Tibial artery (tissue), 4 donors: ENCODE data around the gene MFRP.

Experiments used
- DNase-seq, 2 donors: peaks; one replicate each; pipeline ENCODE4 v3.0.0-alpha.2; 2019
- H3K27ac ChIP-seq, 2 donors: fragments of 200-600 bp; sonication (generic) in 1 of 2; 1 replicate in 1 of 2; 2 replicates in 1 of 2; pipeline ENCODE4 v1.5.1; 2018 to 2019; ENCODE audit warnings: mild to moderate bottlenecking in 1 of 2
- H3K27me3 ChIP-seq, 2 donors: fragments of 200-600 bp; sonication (generic) in 1 of 2; one replicate each; pipeline versions ENCODE4 v1.5.1 to v1.6.0; 2016 to 2019
- H3K36me3 ChIP-seq, 3 donors: fragments of 200-600 bp; sonication (generic) in 2 of 3; one replicate each; pipeline ENCODE4 v1.5.1; 2016 to 2019; ENCODE audit warnings: mild to moderate bottlenecking in 2 of 3
- H3K4me1 ChIP-seq, 4 donors: fragments of 200-600 bp; sonication (generic) in 2 of 4; 1 replicate in 3 of 4; 2 replicates in 1 of 4; pipeline ENCODE4 v1.5.1; 2016 to 2019
- H3K4me3 ChIP-seq, 2 donors: fragments of 200-600 bp; sonication (generic) in 1 of 2; 1 replicate in 1 of 2; 2 replicates in 1 of 2; pipeline ENCODE4 v1.5.1; 2018 to 2019; ENCODE audit warnings: mild to moderate bottlenecking in 2 of 2
- H3K9me3 ChIP-seq, 3 donors: fragments of 200-600 bp; sonication (generic) in 1 of 3; one replicate each; pipeline ENCODE4 v1.5.1; 2016 to 2019
- intact Hi-C: fragments of 100-400 bp; cut with DNase I; formaldehyde crosslinking; loops from one replicate; pipeline ENCODE4 v1.15.0; 2023; ENCODE audit warnings: low total_unique reads
- TF ChIP-seq, protein P1 (sequence below), 2 experiments: fragments of 200-600 bp in 1 of 2; fragments of 450-650 bp in 1 of 2; IDR thresholded peaks; one replicate each; pipeline ENCODE4 v1.5.1; 2017 to 2019; ENCODE audit warnings: antibody characterized with exemption in 2 of 2, mild to moderate bottlenecking in 1 of 2, moderate library complexity in 1 of 2

The MFRP gene

DNA sequence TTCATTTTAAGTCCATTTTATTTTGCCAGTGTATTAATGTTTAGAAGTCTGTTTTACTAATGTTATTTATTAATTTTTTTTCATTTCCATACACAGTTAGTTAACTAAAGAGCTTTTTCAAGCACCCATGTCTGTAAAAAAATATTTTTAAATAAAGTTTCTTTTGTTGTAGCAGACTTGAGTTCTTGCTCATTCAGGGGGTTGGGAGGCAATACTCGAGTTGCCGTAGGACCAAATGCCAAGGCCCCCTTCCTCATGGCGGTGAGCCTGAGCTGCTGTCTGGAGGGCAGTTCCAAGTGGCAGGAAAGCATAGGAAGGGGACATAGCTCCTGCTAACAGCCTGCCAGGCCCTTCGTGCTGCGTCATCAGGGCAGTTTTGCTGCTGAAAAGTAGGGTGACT is 38.5 kb downstream of the MFRP start:
- no peak overlapping the region for H3K4me3 ChIP-seq
- peaks cover 0 to 84% (median 65%) of the 10 kb centered on the region in 4 donors for H3K4me1 ChIP-seq
- TF ChIP-seq, protein P1, sequence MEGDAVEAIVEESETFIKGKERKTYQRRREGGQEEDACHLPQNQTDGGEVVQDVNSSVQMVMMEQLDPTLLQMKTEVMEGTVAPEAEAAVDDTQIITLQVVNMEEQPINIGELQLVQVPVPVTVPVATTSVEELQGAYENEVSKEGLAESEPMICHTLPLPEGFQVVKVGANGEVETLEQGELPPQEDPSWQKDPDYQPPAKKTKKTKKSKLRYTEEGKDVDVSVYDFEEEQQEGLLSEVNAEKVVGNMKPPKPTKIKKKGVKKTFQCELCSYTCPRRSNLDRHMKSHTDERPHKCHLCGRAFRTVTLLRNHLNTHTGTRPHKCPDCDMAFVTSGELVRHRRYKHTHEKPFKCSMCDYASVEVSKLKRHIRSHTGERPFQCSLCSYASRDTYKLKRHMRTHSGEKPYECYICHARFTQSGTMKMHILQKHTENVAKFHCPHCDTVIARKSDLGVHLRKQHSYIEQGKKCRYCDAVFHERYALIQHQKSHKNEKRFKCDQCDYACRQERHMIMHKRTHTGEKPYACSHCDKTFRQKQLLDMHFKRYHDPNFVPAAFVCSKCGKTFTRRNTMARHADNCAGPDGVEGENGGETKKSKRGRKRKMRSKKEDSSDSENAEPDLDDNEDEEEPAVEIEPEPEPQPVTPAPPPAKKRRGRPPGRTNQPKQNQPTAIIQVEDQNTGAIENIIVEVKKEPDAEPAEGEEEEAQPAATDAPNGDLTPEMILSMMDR (IDR thresholded peaks at IDR 0.05): no peak
- H3K9me3 ChIP-seq: no peaks in the 10 kb centered on the region
- peak overlapping the region; percentile 99 for H3K27ac ChIP-seq
- H3K27me3 ChIP-seq: no peaks in the 10 kb centered on the region
- H3K36me3 ChIP-seq: peaks cover 60 to 65% (median 62%) of the 10 kb centered on the region in 3 donors
- DNase-seq: peak in 1 of 2 donors; percentile 83
- intact Hi-C loops: no loop called here

DNA sequence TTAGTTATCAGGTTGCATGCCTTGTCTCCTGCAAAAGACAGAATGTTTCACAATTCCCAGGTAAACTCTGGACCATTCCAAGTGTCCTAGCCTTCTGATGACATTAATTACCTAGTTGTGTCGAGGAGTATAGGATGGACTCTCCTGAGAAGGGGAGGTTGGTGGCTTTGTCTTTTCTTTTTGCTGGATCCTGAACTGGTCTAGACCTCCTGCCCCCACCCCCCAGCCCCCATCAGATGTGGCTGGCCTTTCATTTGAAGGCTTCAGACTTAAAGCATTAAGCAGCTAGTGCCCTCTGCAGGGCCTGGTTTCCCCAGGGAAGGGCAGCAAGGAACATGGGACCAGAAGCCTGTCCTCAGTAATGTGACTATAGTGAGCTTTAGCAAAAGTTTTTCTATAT is 39.3 kb downstream of the MFRP start:
- DNase-seq: peak in 1 of 2 donors; percentile 80
- TF ChIP-seq, protein P1 (IDR thresholded peaks at IDR 0.05): peak in 1 of 2 experiments; percentile 14
- intact Hi-C loops: no loop called here
- Histone ChIP-seq H3K9me3 (no peaks in the 10 kb centered on the region), H3K27ac (peak overlapping the region; percentile 99), H3K4me3 (no peak overlapping the region), H3K4me1 (peaks cover 0 to 77% (median 58%) of the 10 kb centered on the region in 4 donors), H3K36me3 (peaks cover 52 to 64% (median 54%) of the 10 kb centered on the region in 3 donors), H3K27me3 (no peaks in the 10 kb centered on the region)

DNA sequence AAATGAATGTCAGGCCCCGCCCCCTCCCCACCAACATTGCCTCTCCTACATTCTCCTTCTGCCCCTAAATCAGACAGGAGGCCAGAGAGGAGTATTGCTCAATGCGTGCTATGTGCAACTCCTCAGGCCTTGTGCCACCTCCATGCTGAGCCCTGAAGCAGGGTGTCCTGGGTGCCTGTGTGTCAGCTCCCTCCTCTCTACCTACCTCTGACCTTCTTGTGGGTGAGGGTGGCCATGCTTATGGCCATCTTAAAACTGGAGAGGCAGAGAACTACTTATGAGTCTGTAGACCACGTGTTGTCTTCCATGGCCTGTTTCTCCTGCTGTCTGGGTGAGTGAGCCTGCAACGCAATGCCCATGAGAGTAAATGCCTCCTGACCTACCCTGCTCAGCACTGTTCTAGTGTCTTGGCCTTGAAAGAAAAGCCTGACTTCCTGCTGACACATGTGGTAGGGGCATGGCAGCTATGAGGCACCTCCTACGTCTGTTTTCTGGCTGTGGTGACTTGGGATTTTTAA is 40.1 kb downstream of the MFRP start:
- intact Hi-C loops: no loop called here
- peak; percentile 79 to 95 for DNase-seq
- Histone ChIP-seq H3K27me3 (no peaks in the 10 kb centered on the region), H3K27ac (peak overlapping the region; percentile 99), H3K4me3 (peak overlapping the region in 1 of 2 donors; percentile 34), H3K9me3 (no peaks in the 10 kb centered on the region), H3K36me3 (peaks cover 46 to 64% (median 50%) of the 10 kb centered on the region in 3 donors), H3K4me1 (peaks cover 0 to 69% (median 51%) of the 10 kb centered on the region in 4 donors)
- TF ChIP-seq, protein P1 (IDR thresholded peaks at IDR 0.05): no peak

DNA sequence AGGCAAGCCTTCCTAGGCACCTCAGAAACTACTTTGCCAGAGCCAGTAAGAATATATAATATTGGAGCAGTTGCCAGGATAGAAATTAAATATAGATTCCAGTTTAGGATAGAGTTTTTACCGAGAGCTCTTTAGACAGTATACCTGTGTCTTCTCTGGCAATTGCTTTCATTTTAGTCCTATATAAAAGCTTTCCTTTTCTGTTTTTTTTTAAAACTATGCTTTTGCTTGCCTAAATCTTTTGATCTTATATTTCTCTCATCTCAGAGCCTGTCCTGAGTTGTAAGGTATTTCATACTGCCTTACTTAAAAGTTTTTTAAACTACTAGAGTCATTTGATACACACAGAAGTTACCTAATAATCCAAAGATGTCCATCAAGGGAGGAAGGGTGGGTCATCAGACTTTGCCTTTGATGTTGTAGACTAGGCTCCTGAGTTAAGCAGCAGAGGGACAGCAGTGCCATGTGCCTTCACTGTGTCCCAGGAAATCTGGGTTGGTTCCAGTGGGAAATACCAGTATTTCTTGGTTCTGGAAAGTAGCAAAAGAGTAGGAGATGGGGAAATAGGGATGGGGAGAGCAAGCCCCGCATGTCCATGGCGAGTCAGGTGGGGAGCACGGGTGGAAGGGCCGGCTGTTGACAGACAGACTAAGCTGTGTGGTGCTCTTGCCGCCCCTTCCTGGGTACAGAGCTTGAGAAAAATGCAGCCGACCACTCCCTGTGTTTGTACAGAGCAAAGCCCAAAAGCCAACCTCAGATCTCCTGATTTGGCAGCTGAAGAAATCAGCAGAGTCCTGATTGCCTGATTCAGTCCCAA is 40.7 kb downstream of the MFRP start:
- peaks cover 40 to 64% (median 49%) of the 10 kb centered on the region in 3 donors for H3K36me3 ChIP-seq
- peak overlapping the region; percentile 26 to 34 for H3K4me3 ChIP-seq
- DNase-seq: no peak
- intact Hi-C loops: no loop called here
- TF ChIP-seq, protein P1 (IDR thresholded peaks at IDR 0.05): no peak
- H3K27me3 ChIP-seq: no peaks in the 10 kb centered on the region
- H3K4me1 ChIP-seq: peaks cover 0 to 62% (median 44%) of the 10 kb centered on the region in 4 donors
- peak overlapping the region; percentile 99 for H3K27ac ChIP-seq
- no peaks in the 10 kb centered on the region for H3K9me3 ChIP-seq

DNA sequence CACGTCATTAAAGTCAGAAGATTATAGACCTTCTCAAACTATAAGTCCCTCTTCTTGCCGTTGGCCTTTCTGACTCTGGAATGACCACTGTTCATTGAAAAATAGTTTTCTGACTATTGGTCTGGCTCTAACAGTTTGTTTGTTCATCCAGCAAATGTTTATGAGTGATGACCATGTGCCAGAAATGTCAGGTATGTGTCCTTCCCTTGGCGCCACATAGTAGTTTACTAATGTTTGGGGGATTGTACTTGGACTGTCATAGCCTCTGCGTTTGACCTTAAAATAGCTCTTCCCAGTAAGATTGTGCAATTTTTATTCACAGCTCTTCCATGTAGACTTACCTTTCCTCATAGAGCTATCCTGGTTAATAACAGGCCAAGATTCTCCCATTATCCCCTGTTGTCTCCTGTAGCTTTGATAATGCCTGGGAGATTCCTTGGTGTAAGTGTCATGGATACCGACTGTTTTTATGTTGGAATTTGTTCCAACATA is 43.2 kb downstream of the MFRP start:
- no peak for DNase-seq
- no peak overlapping the region for H3K4me3 ChIP-seq
- peak overlapping the region in 1 of 2 donors; percentile 99 for H3K27ac ChIP-seq
- peaks cover 22 to 64% (median 49%) of the 10 kb centered on the region in 3 donors for H3K36me3 ChIP-seq
- H3K27me3 ChIP-seq: no peaks in the 10 kb centered on the region
- intact Hi-C loops: no loop called here
- peaks cover 0 to 53% (median 35%) of the 10 kb centered on the region in 4 donors for H3K4me1 ChIP-seq
- TF ChIP-seq, protein P1 (IDR thresholded peaks at IDR 0.05): no peak
- no peaks in the 10 kb centered on the region for H3K9me3 ChIP-seq
